B cell (primary cell): ENCODE data around the gene EHMT2.

ENCODE experiments used
- CTCF ChIP-seq: fragments of 200-600 bp; IDR thresholded peaks from one replicate; pipeline ENCODE4 v1.8.0; 2022; ENCODE audit warnings: antibody characterized with exemption, mild to moderate bottlenecking
- EZH2 ChIP-seq: IDR thresholded peaks from 2 replicates; pipeline ENCODE4 v1.6.1; 2012; ENCODE audit warnings: borderline replicate concordance, low read depth, mild to moderate bottlenecking, moderate library complexity, low read length; ENCODE audit not compliant: insufficient read depth, poor library complexity, severe bottlenecking

DNA sequence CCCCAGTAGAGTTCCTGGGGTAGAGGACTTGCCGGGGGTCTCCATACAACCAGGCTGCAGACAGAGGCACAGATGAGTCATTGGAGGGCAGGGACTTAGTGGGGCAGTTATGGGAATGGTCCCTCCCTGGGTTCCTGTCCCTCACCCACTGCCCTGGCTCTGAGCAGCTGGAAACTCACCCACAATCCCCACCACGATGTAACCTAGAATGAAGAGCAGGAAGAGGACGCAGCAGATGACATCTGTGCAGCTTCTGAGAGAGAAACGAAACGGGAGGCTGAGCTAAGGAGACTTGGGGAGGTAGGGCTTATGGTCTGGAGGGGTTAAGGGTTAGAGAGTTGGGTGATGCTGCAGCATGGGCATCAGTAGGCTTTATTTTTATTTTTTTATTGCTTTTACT, 21.6 kb downstream of the EHMT2 start:
- TF ChIP-seq CTCF (no peak), EZH2 (no peak)
